SKM-1 (cell line): ENCODE measurements around the gene SEC14L5.

Experiments used
- DNase-seq: peaks from one replicate; lab custom pipeline; 2025; ENCODE audit not compliant: unreplicated experiment; lab: John Stamatoyannopoulos, UW

SEC14L5 gene

GRCh38 chr16:5062790-5063765, 104.9 kb downstream of the SEC14L5 start:
- DNase-seq = no peak

DNA sequence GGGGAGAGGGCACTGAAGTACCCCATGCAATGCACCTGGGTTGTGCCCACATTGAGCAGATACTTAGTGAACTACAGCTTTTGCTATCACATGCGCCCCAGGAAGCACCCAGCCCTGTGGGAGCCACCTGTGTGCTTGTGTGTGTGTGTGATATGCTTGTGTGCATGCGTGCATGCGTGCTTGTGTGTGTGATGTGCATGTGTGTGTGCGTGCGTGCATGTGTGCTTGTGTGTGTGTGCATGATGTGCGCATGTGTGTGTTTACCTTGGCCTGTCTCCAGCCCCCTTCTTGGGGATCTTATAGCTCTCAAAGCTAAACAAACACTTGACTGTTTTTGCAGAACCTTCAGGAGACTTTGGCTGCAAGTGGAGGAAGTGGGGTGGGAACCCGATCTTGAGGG, 106.8 kb downstream of the SEC14L5 start:
- no peak for DNase-seq

- no peak for DNase-seq
Observed at GRCh38 chr16:5065326-5065725, 107.2 kb downstream of the SEC14L5 start.

DNA sequence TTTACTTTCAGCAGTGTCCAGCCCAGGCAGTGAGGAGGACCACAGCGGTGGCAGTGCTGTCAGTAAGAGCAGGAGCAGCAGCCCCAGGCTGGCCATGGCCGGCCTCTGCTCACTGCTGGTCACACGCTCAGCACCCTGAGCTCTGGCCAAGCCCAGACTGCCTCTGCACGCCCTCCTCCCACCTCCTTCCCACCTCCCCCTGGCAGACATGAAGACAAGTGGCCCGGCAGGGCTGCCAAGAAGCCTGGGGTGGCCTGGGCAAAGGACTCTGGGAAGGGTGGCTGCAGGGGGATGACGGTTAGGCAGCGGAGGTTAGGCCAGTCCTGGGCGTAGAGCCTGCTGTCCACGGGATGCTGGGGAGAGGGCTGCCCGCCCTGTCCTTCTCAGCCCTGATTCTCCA, 107.7 kb downstream of the SEC14L5 start, which contains the start of gene C16orf89:
Gene C16orf89 (minus strand): TSS at position 144 of the 400 bp plus-strand sequence. CDS start 48 bp downstream, at position 96.
- DNase-seq = no peak

GRCh38 chr16:5066511-5066910, 108.4 kb downstream of the SEC14L5 start:
- DNase-seq = no peak
